ENCODE data around the gene SYT9. TPM values are rescaled to one million over a fixed set of nuclear protein-coding genes. Genes with fewer than 3 reads are reported as not detected.

The SYT9 gene
- total and polyA plus RNA-seq, 4 experiments from 2014 or later, result not detected

- no peaks in the 10 kb centered on the region for H3K4me1 ChIP-seq (ENCODE audit: insufficient read depth, low read length)
- peak overlapping the region in 1 of 7 donors; percentile 59 for H3K27ac Mint-ChIP-seq
- no peak overlapping the region for H3K4me3 ChIP-seq (ENCODE audit: low read length in 2 of 2)
- ChIA-PET CTCF (ENCODE audit: partially characterized antibody) (interaction anchor here (0.9 to 1.0 kb wide), 2 partner anchors 28 to 58 kb away, joined by 4 read pairs; no protein-coding TSS in a partner anchor), POLR2A (ENCODE audit: partially characterized antibody) (no interaction called here)
- H3K27me3 ChIP-seq (ENCODE audit: insufficient read depth, low read length), result peaks cover 8% of the 10 kb centered on the region
- peaks cover 0 to 17% (median 4%) of the 10 kb centered on the region in 8 donors for H3K9me3 Mint-ChIP-seq
- H3K36me3 Mint-ChIP-seq, result no peaks in the 10 kb centered on the region
- H3K4me3 Mint-ChIP-seq, result no peak overlapping the region
- no peaks in the 10 kb centered on the region for H3K9me3 ChIP-seq (ENCODE audit: control insufficient read depth in 1 of 2, low read length in 2 of 2)
- intact Hi-C loops (cut with micrococcal nuclease), result no loop called here
- peaks cover 18 to 32% of the 10 kb centered on the region in 2 donors for H3K27me3 Mint-ChIP-seq
- H3K27ac ChIP-seq (ENCODE audit: low read depth, low read length), result no peak overlapping the region
- no peaks in the 10 kb centered on the region for H3K36me3 ChIP-seq (ENCODE audit: insufficient read depth, low read length)
- no peak for DNase-seq
- H3K4me1 Mint-ChIP-seq, result peaks cover 0 to 11% (median 0%) of the 10 kb centered on the region in 4 donors
These were observed 162.5 kb downstream of the SYT9 start for GRCh38 chr11:7413961-7414915.

GRCh38 chr11:7414973-7415817, 163.5 kb downstream of the SYT9 start:
- Mint-ChIP-seq H3K4me1 (peaks cover 0 to 11% (median 0%) of the 10 kb centered on the region in 4 donors), H3K36me3 (no peaks in the 10 kb centered on the region), H3K9me3 (peaks cover 0 to 17% (median 4%) of the 10 kb centered on the region in 8 donors), H3K4me3 (no peak overlapping the region), H3K27me3 (peaks cover 14 to 29% of the 10 kb centered on the region in 2 donors), H3K27ac (peak overlapping the region in 3 of 7 donors; percentile 39 to 65 (median 49))
- Histone ChIP-seq H3K27ac (ENCODE audit: low read depth, low read length) (no peak overlapping the region), H3K36me3 (ENCODE audit: insufficient read depth, low read length) (no peaks in the 10 kb centered on the region), H3K4me3 (ENCODE audit: low read length in 2 of 2) (no peak overlapping the region), H3K9me3 (ENCODE audit: control insufficient read depth in 1 of 2, low read length in 2 of 2) (no peaks in the 10 kb centered on the region), H3K27me3 (ENCODE audit: insufficient read depth, low read length) (peaks cover 8% of the 10 kb centered on the region), H3K4me1 (ENCODE audit: insufficient read depth, low read length) (no peaks in the 10 kb centered on the region)
- POLR2A ChIA-PET (ENCODE audit: partially characterized antibody), result no interaction called here
- DNase-seq, result no peak
- CTCF ChIA-PET (ENCODE audit: partially characterized antibody), result interaction anchor here (0.9 kb wide), 1 partner anchor 27 kb away, joined by 4 read pairs; no protein-coding TSS in a partner anchor
- intact Hi-C loops (cut with micrococcal nuclease), result no loop called here

- H3K4me3 ChIP-seq (ENCODE audit: low read length in 2 of 2), result no peak overlapping the region
- Mint-ChIP-seq H3K27me3 (peaks cover 12 to 26% of the 10 kb centered on the region in 2 donors), H3K9me3 (peaks cover 0 to 15% (median 4%) of the 10 kb centered on the region in 8 donors), H3K27ac (no peak overlapping the region), H3K4me1 (peaks cover 0 to 11% (median 0%) of the 10 kb centered on the region in 4 donors), H3K36me3 (no peaks in the 10 kb centered on the region), H3K4me3 (no peak overlapping the region)
- H3K36me3 ChIP-seq (ENCODE audit: insufficient read depth, low read length), result no peaks in the 10 kb centered on the region
- no peaks in the 10 kb centered on the region for H3K4me1 ChIP-seq (ENCODE audit: insufficient read depth, low read length)
- H3K9me3 ChIP-seq (ENCODE audit: control insufficient read depth in 1 of 2, low read length in 2 of 2), result no peaks in the 10 kb centered on the region
- intact Hi-C loops (cut with micrococcal nuclease), result no loop called here
- POLR2A ChIA-PET (ENCODE audit: partially characterized antibody), result no interaction called here
- DNase-seq, result no peak
- CTCF ChIA-PET (ENCODE audit: partially characterized antibody), result no interaction called here
- H3K27ac ChIP-seq (ENCODE audit: low read depth, low read length), result no peak overlapping the region
- H3K27me3 ChIP-seq (ENCODE audit: insufficient read depth, low read length), result peaks cover 8% of the 10 kb centered on the region
These were observed 164.4 kb downstream of the SYT9 start for GRCh38 chr11:7416080-7416479.

GRCh38 chr11:7417328-7417727, 165.6 kb downstream of the SYT9 start:
- H3K27me3 ChIP-seq (ENCODE audit: insufficient read depth, low read length), result peaks cover 8% of the 10 kb centered on the region
- Mint-ChIP-seq H3K27me3 (peaks cover 10 to 20% of the 10 kb centered on the region in 2 donors), H3K9me3 (peaks cover 0 to 6% (median under 1%) of the 10 kb centered on the region in 8 donors), H3K4me3 (no peak overlapping the region), H3K27ac (no peak overlapping the region), H3K36me3 (no peaks in the 10 kb centered on the region), H3K4me1 (peaks cover 0 to 14% (median 4%) of the 10 kb centered on the region in 4 donors)
- intact Hi-C loops (cut with micrococcal nuclease), result no loop called here
- no peak overlapping the region for H3K27ac ChIP-seq (ENCODE audit: low read depth, low read length)
- CTCF ChIA-PET (ENCODE audit: partially characterized antibody), result no interaction called here
- POLR2A ChIA-PET (ENCODE audit: partially characterized antibody), result no interaction called here
- H3K4me1 ChIP-seq (ENCODE audit: insufficient read depth, low read length), result peaks cover 2% of the 10 kb centered on the region
- no peaks in the 10 kb centered on the region for H3K9me3 ChIP-seq (ENCODE audit: control insufficient read depth in 1 of 2, low read length in 2 of 2)
- DNase-seq, result no peak
- no peaks in the 10 kb centered on the region for H3K36me3 ChIP-seq (ENCODE audit: insufficient read depth, low read length)
- H3K4me3 ChIP-seq (ENCODE audit: low read length in 2 of 2), result no peak overlapping the region

- no peaks in the 10 kb centered on the region for H3K36me3 ChIP-seq (ENCODE audit: insufficient read depth, low read length)
- ChIA-PET POLR2A (ENCODE audit: partially characterized antibody) (no interaction called here), CTCF (ENCODE audit: partially characterized antibody) (no interaction called here)
- peaks cover 9% of the 10 kb centered on the region for H3K4me1 ChIP-seq (ENCODE audit: insufficient read depth, low read length)
- H3K4me3 Mint-ChIP-seq, result no peak overlapping the region
- peaks cover 6 to 17% (median 11%) of the 10 kb centered on the region in 4 donors for H3K4me1 Mint-ChIP-seq
- intact Hi-C loops (cut with micrococcal nuclease), result no loop called here
- no peak overlapping the region for H3K27ac ChIP-seq (ENCODE audit: low read depth, low read length)
- no peak overlapping the region for H3K27ac Mint-ChIP-seq
- peaks cover 10 to 19% of the 10 kb centered on the region in 2 donors for H3K27me3 Mint-ChIP-seq
- no peaks in the 10 kb centered on the region for H3K36me3 Mint-ChIP-seq
- DNase-seq, result no peak
- H3K9me3 ChIP-seq (ENCODE audit: control insufficient read depth in 1 of 2, low read length in 2 of 2), result no peaks in the 10 kb centered on the region
- peaks cover 3% of the 10 kb centered on the region for H3K27me3 ChIP-seq (ENCODE audit: insufficient read depth, low read length)
- H3K4me3 ChIP-seq (ENCODE audit: low read length in 2 of 2), result no peak overlapping the region
- peaks cover 0 to 4% (median 0%) of the 10 kb centered on the region in 8 donors for H3K9me3 Mint-ChIP-seq
These were observed 166.4 kb downstream of the SYT9 start for GRCh38 chr11:7418061-7418460.

GRCh38 chr11:7418906-7419305, 167.2 kb downstream of the SYT9 start:
- no peaks in the 10 kb centered on the region for H3K36me3 ChIP-seq (ENCODE audit: insufficient read depth, low read length)
- H3K4me3 ChIP-seq (ENCODE audit: low read length in 2 of 2), result no peak overlapping the region
- intact Hi-C loops (cut with micrococcal nuclease), result no loop called here
- H3K9me3 Mint-ChIP-seq, result no peaks in the 10 kb centered on the region
- peaks cover 13% of the 10 kb centered on the region for H3K4me1 ChIP-seq (ENCODE audit: insufficient read depth, low read length)
- peaks cover 8 to 18% of the 10 kb centered on the region in 2 donors for H3K27me3 Mint-ChIP-seq
- no peaks in the 10 kb centered on the region for H3K9me3 ChIP-seq (ENCODE audit: control insufficient read depth in 1 of 2, low read length in 2 of 2)
- POLR2A ChIA-PET (ENCODE audit: partially characterized antibody), result no interaction called here
- H3K27ac Mint-ChIP-seq, result no peak overlapping the region
- peaks cover 12 to 26% (median 17%) of the 10 kb centered on the region in 4 donors for H3K4me1 Mint-ChIP-seq
- H3K27me3 ChIP-seq (ENCODE audit: insufficient read depth, low read length), result peaks cover 3% of the 10 kb centered on the region
- no peaks in the 10 kb centered on the region for H3K36me3 Mint-ChIP-seq
- no peak overlapping the region for H3K27ac ChIP-seq (ENCODE audit: low read depth, low read length)
- CTCF ChIA-PET (ENCODE audit: partially characterized antibody), result no interaction called here
- no peak for DNase-seq
- H3K4me3 Mint-ChIP-seq, result no peak overlapping the region

GRCh38 chr11:7421136-7421535, 169.4 kb downstream of the SYT9 start:
- Histone ChIP-seq H3K9me3 (ENCODE audit: control insufficient read depth in 1 of 2, low read length in 2 of 2) (no peaks in the 10 kb centered on the region), H3K27me3 (ENCODE audit: insufficient read depth, low read length) (no peaks in the 10 kb centered on the region), H3K4me3 (ENCODE audit: low read length in 2 of 2) (no peak overlapping the region), H3K27ac (ENCODE audit: low read depth, low read length) (no peak overlapping the region), H3K36me3 (ENCODE audit: insufficient read depth, low read length) (no peaks in the 10 kb centered on the region), H3K4me1 (ENCODE audit: insufficient read depth, low read length) (peaks cover 13% of the 10 kb centered on the region)
- intact Hi-C loops (cut with micrococcal nuclease), result no loop called here
- H3K4me3 Mint-ChIP-seq, result no peak overlapping the region
- no peak for DNase-seq
- peaks cover 12 to 23% (median 17%) of the 10 kb centered on the region in 4 donors for H3K4me1 Mint-ChIP-seq
- POLR2A ChIA-PET (ENCODE audit: partially characterized antibody), result no interaction called here
- peaks cover 0 to 2% of the 10 kb centered on the region in 2 donors for H3K27me3 Mint-ChIP-seq
- no peaks in the 10 kb centered on the region for H3K36me3 Mint-ChIP-seq
- CTCF ChIA-PET (ENCODE audit: partially characterized antibody), result no interaction called here
- no peak overlapping the region for H3K27ac Mint-ChIP-seq
- no peaks in the 10 kb centered on the region for H3K9me3 Mint-ChIP-seq
